Measurements from ENCODE around the gene HNRNPA2B1. TPM values are rescaled to one million over a fixed set of nuclear protein-coding genes. Genes with fewer than 3 reads are reported as not detected.
A peak's percentile ranks its signal among the peaks of the same experiment; 100 is the strongest.

The HNRNPA2B1 gene
- total and polyA plus RNA-seq, 2 experiments from 2014 or later, result 450 to 880 TPM

DNA sequence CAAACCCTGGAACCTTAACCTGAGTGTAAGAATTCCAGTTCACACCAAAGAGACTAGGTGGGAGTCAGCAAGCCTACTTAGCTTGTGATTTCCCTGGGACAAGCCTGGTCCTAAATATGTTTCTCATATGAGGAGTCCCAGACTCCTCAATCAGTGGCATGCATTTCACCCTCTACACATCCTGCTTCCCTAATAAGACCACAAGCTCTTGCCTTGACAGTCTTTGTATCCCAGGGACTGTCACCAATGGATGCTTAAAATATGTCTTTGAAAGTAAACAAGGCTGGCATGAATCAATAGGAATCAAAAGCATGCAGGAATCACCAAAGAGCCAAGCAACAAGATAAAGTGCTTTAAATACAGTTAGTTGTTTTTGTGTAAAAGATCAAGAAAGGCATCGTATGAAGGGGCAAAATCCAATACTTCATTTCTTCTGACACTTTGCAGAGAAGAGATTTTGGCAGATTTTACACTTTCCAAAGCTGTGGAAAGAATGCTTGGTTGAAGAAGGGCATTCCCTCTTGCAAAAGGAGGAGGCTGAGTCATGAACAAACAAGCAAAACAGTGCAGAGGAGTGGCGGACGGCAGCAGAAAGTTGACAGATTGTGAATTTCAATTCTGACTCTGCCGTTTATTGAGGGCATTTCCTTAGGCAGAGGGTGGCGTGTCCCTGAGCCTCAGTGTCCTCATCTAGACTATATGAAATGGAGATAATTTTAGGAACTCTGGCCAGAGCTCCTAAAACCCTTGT is 57.1 kb downstream of the HNRNPA2B1 start:
- TF ChIP-seq, protein P1, sequence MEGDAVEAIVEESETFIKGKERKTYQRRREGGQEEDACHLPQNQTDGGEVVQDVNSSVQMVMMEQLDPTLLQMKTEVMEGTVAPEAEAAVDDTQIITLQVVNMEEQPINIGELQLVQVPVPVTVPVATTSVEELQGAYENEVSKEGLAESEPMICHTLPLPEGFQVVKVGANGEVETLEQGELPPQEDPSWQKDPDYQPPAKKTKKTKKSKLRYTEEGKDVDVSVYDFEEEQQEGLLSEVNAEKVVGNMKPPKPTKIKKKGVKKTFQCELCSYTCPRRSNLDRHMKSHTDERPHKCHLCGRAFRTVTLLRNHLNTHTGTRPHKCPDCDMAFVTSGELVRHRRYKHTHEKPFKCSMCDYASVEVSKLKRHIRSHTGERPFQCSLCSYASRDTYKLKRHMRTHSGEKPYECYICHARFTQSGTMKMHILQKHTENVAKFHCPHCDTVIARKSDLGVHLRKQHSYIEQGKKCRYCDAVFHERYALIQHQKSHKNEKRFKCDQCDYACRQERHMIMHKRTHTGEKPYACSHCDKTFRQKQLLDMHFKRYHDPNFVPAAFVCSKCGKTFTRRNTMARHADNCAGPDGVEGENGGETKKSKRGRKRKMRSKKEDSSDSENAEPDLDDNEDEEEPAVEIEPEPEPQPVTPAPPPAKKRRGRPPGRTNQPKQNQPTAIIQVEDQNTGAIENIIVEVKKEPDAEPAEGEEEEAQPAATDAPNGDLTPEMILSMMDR (IDR thresholded peaks at IDR 0.05; ENCODE audit: low read depth, low read length), result no peak
- Histone ChIP-seq H3K27me3 (no peaks in the 10 kb centered on the region), H3K4me1 (ENCODE audit: low read depth) (peaks cover 14% of the 10 kb centered on the region), H3K9me3 (ENCODE audit: low read depth) (no peaks in the 10 kb centered on the region), H3K36me3 (no peaks in the 10 kb centered on the region), H3K27ac (no peak overlapping the region), H3K4me3 (no peak overlapping the region)
- DNase-seq (ENCODE audit: low read depth in 1 of 2, low spot score in 1 of 2), result peak in 1 of 2 donors; percentile 73

DNA sequence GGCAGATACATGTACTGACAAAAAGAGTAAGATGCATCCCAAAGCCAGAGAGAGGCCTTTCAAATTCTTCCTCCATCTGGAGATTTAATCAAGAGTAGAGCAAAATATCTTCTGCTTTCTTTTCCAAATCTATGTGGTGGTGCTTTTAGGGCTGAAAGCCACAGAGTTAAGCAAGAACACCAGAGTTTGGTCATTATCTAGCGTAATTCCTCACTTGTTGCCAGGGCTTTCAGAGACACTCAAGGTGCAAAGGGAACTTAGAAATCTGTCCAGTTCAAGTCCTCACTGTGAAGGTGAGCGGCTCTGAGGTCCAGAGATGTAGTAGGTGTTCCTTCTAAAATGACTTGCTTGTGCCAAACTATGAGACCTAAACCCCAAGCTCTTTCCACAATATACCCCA is 59.5 kb downstream of the HNRNPA2B1 start:
- H3K4me1 ChIP-seq (ENCODE audit: low read depth), result peaks cover 14% of the 10 kb centered on the region
- no peaks in the 10 kb centered on the region for H3K9me3 ChIP-seq (ENCODE audit: low read depth)
- H3K27me3 ChIP-seq, result no peaks in the 10 kb centered on the region
- DNase-seq (ENCODE audit: low read depth in 1 of 2, low spot score in 1 of 2), result peak in 1 of 2 donors; percentile 58
- H3K36me3 ChIP-seq, result no peaks in the 10 kb centered on the region
- no peak overlapping the region for H3K4me3 ChIP-seq
- H3K27ac ChIP-seq, result no peak overlapping the region
- TF ChIP-seq, protein P1 (IDR thresholded peaks at IDR 0.05; ENCODE audit: low read depth, low read length), result no peak

DNA sequence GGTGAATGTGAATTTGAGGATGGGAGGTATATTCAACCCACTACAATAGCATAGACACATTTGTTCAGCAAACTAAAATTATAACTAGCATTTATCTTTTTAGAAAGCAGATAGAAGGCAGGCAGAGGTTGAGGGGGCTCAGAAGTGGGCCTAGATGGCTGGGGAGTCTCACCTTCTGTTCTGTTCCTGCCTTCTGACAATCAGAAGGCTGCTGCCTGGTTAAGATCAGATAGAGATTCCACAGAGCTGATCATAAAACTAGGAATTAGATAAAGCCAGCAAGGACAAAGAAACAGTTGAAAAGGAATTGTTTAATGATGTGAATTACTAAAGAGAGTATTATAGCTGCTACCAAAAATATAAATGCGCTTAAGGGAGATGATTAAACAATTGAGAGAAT is 60.2 kb downstream of the HNRNPA2B1 start:
- H3K27ac ChIP-seq, result no peak overlapping the region
- TF ChIP-seq, protein P1 (IDR thresholded peaks at IDR 0.05; ENCODE audit: low read depth, low read length), result no peak
- no peaks in the 10 kb centered on the region for H3K27me3 ChIP-seq
- no peaks in the 10 kb centered on the region for H3K9me3 ChIP-seq (ENCODE audit: low read depth)
- H3K4me3 ChIP-seq, result no peak overlapping the region
- no peaks in the 10 kb centered on the region for H3K36me3 ChIP-seq
- peaks cover 14% of the 10 kb centered on the region for H3K4me1 ChIP-seq (ENCODE audit: low read depth)
- no peak for DNase-seq (ENCODE audit: low read depth in 1 of 2, low spot score in 1 of 2)

Other genes starting within 250 kb of the HNRNPA2B1 start
- 2.1 TPM in 2 replicates for gene NFE2L3, start 48.5 kb downstream of the HNRNPA2B1 start, total RNA-seq
- 2.1 and 3.8 TPM in 2 replicates for gene NFE2L3, start 48.5 kb downstream of the HNRNPA2B1 start, polyA plus RNA-seq
- 188 and 223 TPM in 2 replicates for gene CBX3, start 999 bp upstream of the HNRNPA2B1 start, total RNA-seq
- gene CBX3, start 999 bp upstream of the HNRNPA2B1 start, polyA plus RNA-seq, result 213 and 266 TPM in 2 replicates
- gene SNX10, start 91.1 kb upstream of the HNRNPA2B1 start, total RNA-seq, result 3.3 and 5.0 TPM in 2 replicates
- 9.3 and 11.6 TPM in 2 replicates for gene SNX10, start 91.1 kb upstream of the HNRNPA2B1 start, polyA plus RNA-seq